GM12878 (cell line): ENCODE measurements around the gene USP9X. TPM values are rescaled to one million over a fixed set of nuclear protein-coding genes. Genes with fewer than 3 reads are reported as not detected.

ENCODE experiments used
- ATAC-seq: fragments of 200-7000 bp; cut with Tn5 transposase; 3 replicates; pipeline ENCODE4 v1.9.1; 2020; ENCODE audit warnings: mild to moderate bottlenecking, moderate library complexity
- BruUV-seq: library from RNA; stranded (reverse); fragments of 400-500 nt; replicated peaks from 2 replicates; lab custom pipeline; 2021; lab: Mats Ljungman, UMichigan
- CTCF ChIA-PET: fragments of 300-600 bp; sonication (Branson Sonifier 250); formaldehyde crosslinking; extraction: SDS; loops from one replicate; lab custom pipeline; 2021; ENCODE audit warnings: inconsistent platforms; lab: Yijun Ruan, JAX
- POLR2A ChIA-PET: fragments of 350-600 bp; formaldehyde crosslinking; extraction: SDS; loops from one replicate; lab custom pipeline; 2021; ENCODE audit warnings: inconsistent platforms; lab: Charles Lee
- RAD21 ChIA-PET: fragments of 300-600 bp; sonication (Branson Sonifier 250); formaldehyde crosslinking; loops from one replicate; lab custom pipeline; 2023; ENCODE audit warnings: antibody characterized with exemption; ENCODE audit not compliant: unreplicated experiment; lab: Charles Lee
- SMC1A ChIA-PET: fragments of 300-600 bp; sonication (Branson Sonifier 250); formaldehyde crosslinking; loops from one replicate; lab custom pipeline; 2023; ENCODE audit not compliant: unreplicated experiment, uncharacterized antibody; lab: Charles Lee
- DNase-seq: peaks from one replicate; pipeline ENCODE4 v3.0.0-alpha.2; 2011; ENCODE audit warnings: low read depth, low spot score
- FAIRE-seq: peaks from 3 replicates; lab custom pipeline; 2011; peaks lifted over from hg19 to GRCh38; lab: Jason Lieb, UNC
- H2AFZ ChIP-seq: 2 replicates; pipeline ENCODE4 v1.6.0; 2011; ENCODE audit warnings: low read depth, low read length, control low read depth; ENCODE audit not compliant: control insufficient read depth
- H3K27ac ChIP-seq: 2 replicates; pipeline ENCODE4 v1.5.1; 2011; ENCODE audit warnings: control low read depth; ENCODE audit not compliant: control insufficient read depth, insufficient read depth
- H3K27me3 ChIP-seq, 2 experiments: replicated peaks in 1 of 2; 2 replicates each; pipeline versions ENCODE4 v1.6.0 to v1.6.1; 2011; ENCODE audit warnings: low read length in 1 of 2; ENCODE audit not compliant: control insufficient read depth in 2 of 2, insufficient read depth in 2 of 2
- H3K36me3 ChIP-seq, 2 experiments: 2 replicates each; pipeline ENCODE4 v1.5.1; 2011; ENCODE audit warnings: low read length in 1 of 2; ENCODE audit not compliant: control insufficient read depth in 2 of 2, insufficient read depth in 2 of 2
- H3K4me1 ChIP-seq: 2 replicates; pipeline ENCODE4 v1.6.1; 2011; ENCODE audit warnings: mild to moderate bottlenecking, low read length, moderate library complexity, mixed read lengths; ENCODE audit not compliant: control insufficient read depth, insufficient read depth
- H3K4me2 ChIP-seq: 2 replicates; pipeline ENCODE4 v1.6.0; 2011; ENCODE audit warnings: control low read depth; ENCODE audit not compliant: control insufficient read depth, insufficient read depth
- H3K4me3 ChIP-seq: fragments of 200-600 bp; sonication (generic); 2 replicates; pipeline ENCODE4 v1.5.1; 2016
- H3K79me2 ChIP-seq: 2 replicates; pipeline ENCODE4 v1.6.0; 2011; ENCODE audit warnings: low read length; ENCODE audit not compliant: control insufficient read depth, insufficient read depth
- H3K9ac ChIP-seq: 2 replicates; pipeline ENCODE4 v1.8.0; 2011; ENCODE audit warnings: low read length, control low read depth, mixed read lengths; ENCODE audit not compliant: control insufficient read depth, insufficient read depth
- H3K9me3 ChIP-seq: replicated peaks from 3 replicates; pipeline ENCODE4 v1.5.1; 2011; ENCODE audit warnings: mild to moderate bottlenecking, low read length; ENCODE audit not compliant: control insufficient read depth, insufficient read depth
- H4K20me1 ChIP-seq: 2 replicates; pipeline ENCODE4 v1.6.0; 2011; ENCODE audit not compliant: control insufficient read depth, insufficient read depth
- BHLHE40 ChIP-seq, 2 experiments: fragments of 450-650 bp in 1 of 2; IDR thresholded peaks; 2 replicates each; pipeline ENCODE4 v1.6.1; 2011 to 2017; ENCODE audit warnings: low read depth in 2 of 2, borderline replicate concordance in 1 of 2, improper control_type of control experiment in 1 of 2, low read length in 1 of 2, mild to moderate bottlenecking in 1 of 2
- CHD1 ChIP-seq: IDR thresholded peaks from 2 replicates; pipeline ENCODE4 v1.6.1; 2012; ENCODE audit warnings: low read depth, low read length, improper control_type of control experiment
- ESRRA ChIP-seq: IDR thresholded peaks from 2 replicates; pipeline ENCODE4 v1.6.1; 2012; ENCODE audit warnings: mild to moderate bottlenecking, low read length, improper control_type of control experiment
- FOXK2 ChIP-seq: fragments of 450-650 bp; IDR thresholded peaks from 2 replicates; pipeline ENCODE4 v1.6.1; 2017; ENCODE audit warnings: mild to moderate bottlenecking, moderate library complexity
- MEF2B ChIP-seq: fragments of 450-650 bp; IDR thresholded peaks from 2 replicates; pipeline ENCODE4 v1.6.1; 2018; ENCODE audit warnings: mild to moderate bottlenecking, moderate library complexity; ENCODE audit not compliant: partially characterized antibody, poor library complexity, severe bottlenecking
- MXI1 ChIP-seq: fragments of 150-350 bp; IDR thresholded peaks from 2 replicates; pipeline ENCODE4 v1.6.1; 2011; ENCODE audit warnings: low read depth, mild to moderate bottlenecking, inconsistent platforms, low read length, improper control_type of control experiment
- NFIC ChIP-seq: IDR thresholded peaks from 2 replicates; pipeline ENCODE4 v1.6.1; 2012; ENCODE audit warnings: low read depth, mild to moderate bottlenecking, inconsistent platforms, low read length, moderate library complexity
- NFXL1 ChIP-seq: fragments of 450-650 bp; IDR thresholded peaks from 2 replicates; pipeline ENCODE4 v1.6.1; 2017; ENCODE audit warnings: antibody characterized with exemption, mild to moderate bottlenecking, borderline replicate concordance
- NR2C1 ChIP-seq: fragments of 450-650 bp; IDR thresholded peaks from 2 replicates; pipeline ENCODE4 v1.6.1; 2017; ENCODE audit warnings: antibody characterized with exemption, mild to moderate bottlenecking, moderate library complexity
- RAD21 ChIP-seq: IDR thresholded peaks from 2 replicates; pipeline ENCODE4 v1.6.1; 2011; ENCODE audit warnings: mild to moderate bottlenecking, low read depth, low read length, moderate library complexity; ENCODE audit not compliant: insufficient read depth
- RAD51 ChIP-seq: fragments of 450-650 bp; IDR thresholded peaks from 2 replicates; pipeline ENCODE4 v1.6.1; 2016; ENCODE audit warnings: moderate library complexity, mild to moderate bottlenecking, inconsistent platforms
- RCOR1 ChIP-seq: conservative IDR thresholded peaks from 2 replicates; pipeline ENCODE4 v1.6.1; 2012; ENCODE audit warnings: low read depth, low read length, improper control_type of control experiment
- RUNX3 ChIP-seq: IDR thresholded peaks from 2 replicates; pipeline ENCODE4 v1.6.1; 2012; ENCODE audit warnings: low read length, inconsistent platforms
- SMAD5 ChIP-seq: IDR thresholded peaks from 2 replicates; pipeline ENCODE4 v1.6.1; 2016; ENCODE audit warnings: antibody characterized with exemption, low read depth
- SREBF2 ChIP-seq: IDR thresholded peaks from 2 replicates; pipeline ENCODE4 v1.6.1; 2012; ENCODE audit warnings: mild to moderate bottlenecking, low read length
- TBL1XR1 ChIP-seq: IDR thresholded peaks from 2 replicates; pipeline ENCODE4 v1.6.1; 2012; ENCODE audit warnings: low read depth, low read length, improper control_type of control experiment
- ZZZ3 ChIP-seq: IDR thresholded peaks from 2 replicates; pipeline ENCODE4 v1.6.1; 2011; ENCODE audit warnings: low read depth; ENCODE audit not compliant: control insufficient read depth, insufficient read length
- WGBS: methylation state at CpG from one replicate; pipeline ENCODE4 v1.1.6; 2016; ENCODE audit warnings: low lambda C conversion rate; ENCODE audit not compliant: insufficient replicate concordance, insufficient coverage; ENCODE audit errors: missing lambda C conversion rate; 5-methylcytosine and 5-hydroxymethylcytosine counted together
- in situ Hi-C: fragments of 300-500 bp; cut with MboI; formaldehyde crosslinking; loops from 9 replicates; pipeline ENCODE4 v1.14.3; 2018; ENCODE audit warnings: mixed read lengths
- intact Hi-C: fragments of 100-400 bp; cut with micrococcal nuclease; formaldehyde crosslinking; loops from one replicate; pipeline ENCODE4 v1.14.2; 2022; ENCODE audit not compliant: unreplicated experiment
- polyA plus RNA-seq, 11 experiments: library from polyadenylated mRNA; depleted of rRNA in 4 of 11; unstranded in 6 of 11; stranded (reverse) in 5 of 11; fragments of >200 nt; fragmentation: Nextera tagmentation in 4 of 11; fragmentation: Illumina TruSeq in 1 of 11; extraction: Ambion mirVana in 4 of 11; extraction: Trizol in 1 of 11; gene quantifications; 1 replicate in 1 of 11; 2 replicates in 10 of 11; pipeline versions ENCODE4 v1.2.1 to v1.2.3, GENCODE V29; 2011 to 2016; ENCODE audit warnings: inconsistent platforms in 2 of 11, missing spikeins in 2 of 11, low read depth in 1 of 11
- total RNA-seq, 4 experiments: library from RNA; depleted of rRNA in 3 of 4; stranded (reverse); fragments of >200 nt in 3 of 4; fragmentation: Illumina TruSeq in 1 of 4; extraction: Trizol in 1 of 4; gene quantifications; 2 replicates each; pipeline versions ENCODE4 v1.2.1 to v1.2.3, GENCODE V29; 2013 to 2021
- TF ChIP-seq, protein P1 (sequence below): fragments of 450-650 bp; IDR thresholded peaks from 2 replicates; pipeline ENCODE4 v1.6.1; 2018; ENCODE audit warnings: borderline replicate concordance, mild to moderate bottlenecking; ENCODE audit not compliant: partially characterized antibody
- TF ChIP-seq, protein P2 (sequence below): fragments of 450-650 bp; IDR thresholded peaks from 2 replicates; pipeline ENCODE4 v1.6.1; 2017; ENCODE audit warnings: borderline replicate concordance
- TF ChIP-seq, protein P3 (sequence below): fragments of 450-650 bp; IDR thresholded peaks from 2 replicates; pipeline ENCODE4 v1.6.1; 2017; ENCODE audit warnings: low read depth, mild to moderate bottlenecking, moderate library complexity

The USP9X gene
- total and polyA plus RNA-seq, 10 of the 15 experiments (the other 5 are each of a cell fraction or from before 2014, with no cell fraction given) = 9.3 to 61.6 (median 31.7) TPM

DNA sequence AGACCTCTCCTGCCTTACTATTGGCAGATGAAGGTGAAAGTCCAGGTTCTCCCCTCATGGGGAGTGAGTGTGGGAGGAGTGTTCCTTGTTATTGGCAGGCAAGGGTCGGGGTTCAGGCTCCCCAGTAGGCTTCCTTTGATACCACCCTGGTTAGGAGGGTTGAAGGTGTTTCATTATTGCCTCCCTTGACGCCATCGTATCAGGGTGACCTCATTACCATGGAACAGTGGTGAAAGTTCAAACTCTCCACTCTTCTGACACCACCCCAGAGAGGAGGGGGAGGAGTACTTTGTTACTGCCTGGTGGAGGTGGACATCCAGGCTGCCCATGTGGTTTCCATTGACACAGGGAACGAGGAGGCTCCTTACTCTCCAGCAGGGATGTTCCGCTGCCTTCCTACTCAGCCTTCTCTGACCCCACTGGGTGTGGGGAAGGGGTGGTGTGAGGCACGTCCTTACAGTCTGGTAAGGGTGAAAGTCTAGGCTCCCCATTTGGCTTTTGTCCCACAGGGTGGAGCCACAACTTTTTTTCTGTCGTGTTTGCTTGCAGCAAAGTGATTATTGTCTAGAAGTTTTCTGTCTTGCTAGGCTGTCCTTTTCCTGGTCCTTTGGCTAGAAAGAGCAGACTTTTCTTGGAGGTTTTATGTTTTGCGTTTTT is 37.2 kb upstream of the USP9X start:
- FAIRE-seq (no peak), DNase-seq (no peak), ATAC-seq (no peak)
- no peaks in the 10 kb centered on the region for H3K9me3 ChIP-seq
- intact Hi-C loops (no loop called here), in situ Hi-C loops (no loop called here)
- H2AFZ ChIP-seq = no peak overlapping the region
- H3K4me2 ChIP-seq = no peak overlapping the region
- H4K20me1 ChIP-seq = no peaks in the 10 kb centered on the region
- ChIA-PET CTCF (no interaction called here), RAD21 (no interaction called here), SMC1A (no interaction called here), POLR2A (no interaction called here)
- H3K27ac ChIP-seq = no peak overlapping the region
- TF ChIP-seq RAD51 (no peak), SREBF2 (no peak), MEF2B (no peak), RAD21 (no peak), BHLHE40 (IDR thresholded peaks at IDR 0.05; ENCODE audit: borderline replicate concordance in 1 of 2, low read depth in 2 of 2, low read length in 1 of 2) (no peak), NFIC (no peak), ESRRA (no peak), NR2C1 (no peak), RCOR1 (no peak), CHD1 (no peak), TBL1XR1 (no peak), RUNX3 (no peak), NFXL1 (no peak), FOXK2 (no peak), ZZZ3 (no peak), SMAD5 (no peak), MXI1 (no peak)
- TF ChIP-seq, protein P1, sequence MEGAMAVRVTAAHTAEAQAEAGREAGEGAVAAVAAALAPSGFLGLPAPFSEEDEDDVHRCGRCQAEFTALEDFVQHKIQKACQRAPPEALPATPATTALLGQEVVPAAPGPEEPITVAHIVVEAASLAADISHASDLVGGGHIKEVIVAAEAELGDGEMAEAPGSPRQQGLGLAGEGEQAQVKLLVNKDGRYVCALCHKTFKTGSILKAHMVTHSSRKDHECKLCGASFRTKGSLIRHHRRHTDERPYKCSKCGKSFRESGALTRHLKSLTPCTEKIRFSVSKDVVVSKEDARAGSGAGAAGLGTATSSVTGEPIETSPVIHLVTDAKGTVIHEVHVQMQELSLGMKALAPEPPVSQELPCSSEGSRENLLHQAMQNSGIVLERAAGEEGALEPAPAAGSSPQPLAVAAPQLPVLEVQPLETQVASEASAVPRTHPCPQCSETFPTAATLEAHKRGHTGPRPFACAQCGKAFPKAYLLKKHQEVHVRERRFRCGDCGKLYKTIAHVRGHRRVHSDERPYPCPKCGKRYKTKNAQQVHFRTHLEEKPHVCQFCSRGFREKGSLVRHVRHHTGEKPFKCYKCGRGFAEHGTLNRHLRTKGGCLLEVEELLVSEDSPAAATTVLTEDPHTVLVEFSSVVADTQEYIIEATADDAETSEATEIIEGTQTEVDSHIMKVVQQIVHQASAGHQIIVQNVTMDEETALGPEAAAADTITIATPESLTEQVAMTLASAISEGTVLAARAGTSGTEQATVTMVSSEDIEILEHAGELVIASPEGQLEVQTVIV = no peak
- TF ChIP-seq, protein P2, sequence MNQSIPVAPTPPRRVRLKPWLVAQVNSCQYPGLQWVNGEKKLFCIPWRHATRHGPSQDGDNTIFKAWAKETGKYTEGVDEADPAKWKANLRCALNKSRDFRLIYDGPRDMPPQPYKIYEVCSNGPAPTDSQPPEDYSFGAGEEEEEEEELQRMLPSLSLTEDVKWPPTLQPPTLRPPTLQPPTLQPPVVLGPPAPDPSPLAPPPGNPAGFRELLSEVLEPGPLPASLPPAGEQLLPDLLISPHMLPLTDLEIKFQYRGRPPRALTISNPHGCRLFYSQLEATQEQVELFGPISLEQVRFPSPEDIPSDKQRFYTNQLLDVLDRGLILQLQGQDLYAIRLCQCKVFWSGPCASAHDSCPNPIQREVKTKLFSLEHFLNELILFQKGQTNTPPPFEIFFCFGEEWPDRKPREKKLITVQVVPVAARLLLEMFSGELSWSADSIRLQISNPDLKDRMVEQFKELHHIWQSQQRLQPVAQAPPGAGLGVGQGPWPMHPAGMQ = no peak
- TF ChIP-seq, protein P3, sequence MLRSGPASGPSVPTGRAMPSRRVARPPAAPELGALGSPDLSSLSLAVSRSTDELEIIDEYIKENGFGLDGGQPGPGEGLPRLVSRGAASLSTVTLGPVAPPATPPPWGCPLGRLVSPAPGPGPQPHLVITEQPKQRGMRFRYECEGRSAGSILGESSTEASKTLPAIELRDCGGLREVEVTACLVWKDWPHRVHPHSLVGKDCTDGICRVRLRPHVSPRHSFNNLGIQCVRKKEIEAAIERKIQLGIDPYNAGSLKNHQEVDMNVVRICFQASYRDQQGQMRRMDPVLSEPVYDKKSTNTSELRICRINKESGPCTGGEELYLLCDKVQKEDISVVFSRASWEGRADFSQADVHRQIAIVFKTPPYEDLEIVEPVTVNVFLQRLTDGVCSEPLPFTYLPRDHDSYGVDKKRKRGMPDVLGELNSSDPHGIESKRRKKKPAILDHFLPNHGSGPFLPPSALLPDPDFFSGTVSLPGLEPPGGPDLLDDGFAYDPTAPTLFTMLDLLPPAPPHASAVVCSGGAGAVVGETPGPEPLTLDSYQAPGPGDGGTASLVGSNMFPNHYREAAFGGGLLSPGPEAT = no peak
- BruUV-seq = no TSS peak
- H3K79me2 ChIP-seq = no peaks in the 10 kb centered on the region
- H3K36me3 ChIP-seq = no peaks in the 10 kb centered on the region
- no peak overlapping the region for H3K4me3 ChIP-seq
- 32% methylated on average over 8 of the region's 8 CpGs for WGBS
- no peaks in the 10 kb centered on the region for H3K4me1 ChIP-seq
- H3K27me3 ChIP-seq = no peaks in the 10 kb centered on the region; a peak in 2 of 4 replicates
- no peak overlapping the region for H3K9ac ChIP-seq
